ENCODE results near the gene BTBD16.

The BTBD16 gene

GRCh38 chr10:122273966-122274545, 3.0 kb downstream of the BTBD16 start:
- DNase-seq (ENCODE audit: low read depth) = no peak

GRCh38 chr10:122276611-122277208, 5.6 kb downstream of the BTBD16 start:
- DNase-seq (ENCODE audit: low read depth) = peak; percentile 72

GRCh38 chr10:122277526-122278136, 6.5 kb downstream of the BTBD16 start:
- no peak for DNase-seq (ENCODE audit: low read depth)

GRCh38 chr10:122279725-122280141, 8.6 kb downstream of the BTBD16 start:
- DNase-seq (ENCODE audit: low read depth) = peak; percentile 46

GRCh38 chr10:122280156-122280555, 9.1 kb downstream of the BTBD16 start:
- DNase-seq (ENCODE audit: low read depth) = no peak

- DNase-seq (ENCODE audit: low read depth) = no peak
Measured at GRCh38 chr10:122281018-122281626, 10.0 kb downstream of the BTBD16 start.

- DNase-seq (ENCODE audit: low read depth) = no peak
Measured at GRCh38 chr10:122281751-122282150, 10.7 kb downstream of the BTBD16 start.

- DNase-seq (ENCODE audit: low read depth) = no peak
Measured at GRCh38 chr10:122282253-122282671, 11.2 kb downstream of the BTBD16 start.

GRCh38 chr10:122282909-122283308, 11.8 kb downstream of the BTBD16 start:
- no peak for DNase-seq (ENCODE audit: low read depth)

GRCh38 chr10:122285506-122286444, 14.7 kb downstream of the BTBD16 start:
- DNase-seq (ENCODE audit: low read depth) = no peak

- DNase-seq (ENCODE audit: low read depth) = peak; percentile 46
Measured at GRCh38 chr10:122286867-122287266, 15.8 kb downstream of the BTBD16 start.

- DNase-seq (ENCODE audit: low read depth) = no peak
Measured at GRCh38 chr10:122287570-122287969, 16.5 kb downstream of the BTBD16 start.

- DNase-seq (ENCODE audit: low read depth) = no peak
Measured at GRCh38 chr10:122288262-122288661, 17.2 kb downstream of the BTBD16 start.

GRCh38 chr10:122288917-122289316, 17.8 kb downstream of the BTBD16 start:
- no peak for DNase-seq (ENCODE audit: low read depth)

- DNase-seq (ENCODE audit: low read depth) = no peak
Measured at GRCh38 chr10:122290334-122290733, 19.2 kb downstream of the BTBD16 start.

- no peak for DNase-seq (ENCODE audit: low read depth)
Measured at GRCh38 chr10:122290833-122291532, 19.9 kb downstream of the BTBD16 start.

- DNase-seq (ENCODE audit: low read depth) = no peak
Measured at GRCh38 chr10:122291739-122292138, 20.6 kb downstream of the BTBD16 start.

GRCh38 chr10:122292376-122292775, 21.3 kb downstream of the BTBD16 start:
- no peak for DNase-seq (ENCODE audit: low read depth)

- DNase-seq (ENCODE audit: low read depth) = no peak
Measured at GRCh38 chr10:122293156-122293960, 22.3 kb downstream of the BTBD16 start.

- DNase-seq (ENCODE audit: low read depth) = no peak
Measured at GRCh38 chr10:122293961-122294380, 22.9 kb downstream of the BTBD16 start.

All from amniotic epithelial cell (primary cell).